MCF 10A (cell line): ENCODE data around the gene KCNE3. TPM values are rescaled to one million over a fixed set of nuclear protein-coding genes. Genes with fewer than 3 reads are reported as not detected.

ENCODE experiments used
- BruUV-seq: library from RNA; stranded (reverse); fragments of 400-500 nt; replicated peaks from 2 replicates; lab custom pipeline; 2021; lab: Mats Ljungman, UMichigan
- CTCF ChIA-PET: fragments of 300-600 bp; sonication (Branson Sonifier 250); formaldehyde crosslinking; extraction: SDS; loops from one replicate; lab custom pipeline; 2021; ENCODE audit warnings: antibody characterized with exemption, inconsistent platforms; lab: Yijun Ruan, JAX
- POLR2A ChIA-PET: fragments of 300-600, 350-650 bp; sonication (Branson Sonifier 250); formaldehyde crosslinking; extraction: SDS; loops from one replicate; lab custom pipeline; 2020; ENCODE audit warnings: antibody characterized with exemption, inconsistent platforms; lab: Yijun Ruan, JAX
- DNase-seq: peaks from one replicate; pipeline ENCODE4 v3.0.0-alpha.2; 2018; ENCODE audit not compliant: unreplicated experiment
- H3K27ac Mint-ChIP-seq: one replicate; pipeline ENCODE4 v1.8.0; 2022; ENCODE audit warnings: mild to moderate bottlenecking, low read depth, mixed read lengths; ENCODE audit not compliant: unreplicated experiment
- H3K27me3 Mint-ChIP-seq: one replicate; pipeline ENCODE4 v1.8.0; 2022; ENCODE audit warnings: mixed read lengths; ENCODE audit not compliant: insufficient read depth, unreplicated experiment
- H3K36me3 Mint-ChIP-seq: one replicate; pipeline ENCODE4 v1.8.0; 2022; ENCODE audit warnings: mild to moderate bottlenecking, moderate library complexity, mixed read lengths; ENCODE audit not compliant: insufficient read depth, unreplicated experiment
- H3K4me1 Mint-ChIP-seq: one replicate; pipeline ENCODE4 v1.8.0; 2022; ENCODE audit warnings: mixed read lengths; ENCODE audit not compliant: insufficient read depth, unreplicated experiment
- H3K4me3 Mint-ChIP-seq: one replicate; pipeline ENCODE4 v1.8.0; 2022; ENCODE audit warnings: mild to moderate bottlenecking, moderate library complexity, mixed read lengths; ENCODE audit not compliant: unreplicated experiment
- H3K9me3 Mint-ChIP-seq: one replicate; pipeline ENCODE4 v1.8.0; 2022; ENCODE audit warnings: mixed read lengths; ENCODE audit not compliant: unreplicated experiment
- intact Hi-C: fragments of 100-400 bp; cut with micrococcal nuclease; formaldehyde crosslinking; loops from 2 replicates; pipeline ENCODE4 v1.14.1; 2022
- total RNA-seq: library from RNA; stranded (reverse); gene quantifications from 2 replicates; pipeline ENCODE4 v1.2.3, GENCODE V29; 2022
- TF ChIP-seq, protein P1 (sequence below): fragments of 200-600 bp; IDR thresholded peaks from one replicate; pipeline ENCODE4 v1.8.0; 2022; ENCODE audit warnings: antibody characterized with exemption, mild to moderate bottlenecking; ENCODE audit not compliant: unreplicated experiment

Gene KCNE3
- total RNA-seq, 1 experiment from 2014 or later = not detected

DNA sequence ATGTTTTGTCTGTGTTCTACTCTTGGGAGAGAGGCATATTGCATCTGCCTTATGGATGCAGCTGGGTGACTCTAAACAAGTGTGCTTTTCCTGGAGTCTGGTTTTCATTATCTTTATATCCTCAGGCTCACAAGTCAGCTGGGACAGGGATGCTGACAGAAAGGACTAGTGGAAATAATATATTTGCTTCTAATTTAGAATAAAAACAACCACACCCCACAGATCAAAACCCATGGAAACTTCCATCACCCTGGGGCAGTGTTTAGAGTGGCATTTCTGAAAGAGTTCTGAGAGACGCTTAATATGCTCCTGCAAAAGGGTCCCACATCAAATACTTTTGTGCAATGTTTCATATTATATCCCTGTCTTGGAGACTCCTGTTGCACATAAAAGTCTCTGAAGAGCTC is 20.8 kb downstream of the KCNE3 start:
- Mint-ChIP-seq H3K4me1 (peaks cover 20% of the 10 kb centered on the region), H3K9me3 (no peaks in the 10 kb centered on the region), H3K4me3 (no peak overlapping the region), H3K27ac (no peak overlapping the region), H3K27me3 (no peaks in the 10 kb centered on the region), H3K36me3 (no peaks in the 10 kb centered on the region)
- BruUV-seq = no TSS peak
- TF ChIP-seq, protein P1, sequence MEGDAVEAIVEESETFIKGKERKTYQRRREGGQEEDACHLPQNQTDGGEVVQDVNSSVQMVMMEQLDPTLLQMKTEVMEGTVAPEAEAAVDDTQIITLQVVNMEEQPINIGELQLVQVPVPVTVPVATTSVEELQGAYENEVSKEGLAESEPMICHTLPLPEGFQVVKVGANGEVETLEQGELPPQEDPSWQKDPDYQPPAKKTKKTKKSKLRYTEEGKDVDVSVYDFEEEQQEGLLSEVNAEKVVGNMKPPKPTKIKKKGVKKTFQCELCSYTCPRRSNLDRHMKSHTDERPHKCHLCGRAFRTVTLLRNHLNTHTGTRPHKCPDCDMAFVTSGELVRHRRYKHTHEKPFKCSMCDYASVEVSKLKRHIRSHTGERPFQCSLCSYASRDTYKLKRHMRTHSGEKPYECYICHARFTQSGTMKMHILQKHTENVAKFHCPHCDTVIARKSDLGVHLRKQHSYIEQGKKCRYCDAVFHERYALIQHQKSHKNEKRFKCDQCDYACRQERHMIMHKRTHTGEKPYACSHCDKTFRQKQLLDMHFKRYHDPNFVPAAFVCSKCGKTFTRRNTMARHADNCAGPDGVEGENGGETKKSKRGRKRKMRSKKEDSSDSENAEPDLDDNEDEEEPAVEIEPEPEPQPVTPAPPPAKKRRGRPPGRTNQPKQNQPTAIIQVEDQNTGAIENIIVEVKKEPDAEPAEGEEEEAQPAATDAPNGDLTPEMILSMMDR = no peak
- POLR2A ChIA-PET = interaction anchor here (1.3 kb wide), 1 partner anchor 60 kb away, joined by 3 read pairs; no protein-coding TSS in a partner anchor
- intact Hi-C loops = no loop called here
- DNase-seq = no peak
- CTCF ChIA-PET = interaction anchor here (0.6 to 13.6 kb wide), 7 partner anchors 36 to 486 kb away, joined by 3 to 447 read pairs (median 4); no protein-coding TSS in a partner anchor

DNA sequence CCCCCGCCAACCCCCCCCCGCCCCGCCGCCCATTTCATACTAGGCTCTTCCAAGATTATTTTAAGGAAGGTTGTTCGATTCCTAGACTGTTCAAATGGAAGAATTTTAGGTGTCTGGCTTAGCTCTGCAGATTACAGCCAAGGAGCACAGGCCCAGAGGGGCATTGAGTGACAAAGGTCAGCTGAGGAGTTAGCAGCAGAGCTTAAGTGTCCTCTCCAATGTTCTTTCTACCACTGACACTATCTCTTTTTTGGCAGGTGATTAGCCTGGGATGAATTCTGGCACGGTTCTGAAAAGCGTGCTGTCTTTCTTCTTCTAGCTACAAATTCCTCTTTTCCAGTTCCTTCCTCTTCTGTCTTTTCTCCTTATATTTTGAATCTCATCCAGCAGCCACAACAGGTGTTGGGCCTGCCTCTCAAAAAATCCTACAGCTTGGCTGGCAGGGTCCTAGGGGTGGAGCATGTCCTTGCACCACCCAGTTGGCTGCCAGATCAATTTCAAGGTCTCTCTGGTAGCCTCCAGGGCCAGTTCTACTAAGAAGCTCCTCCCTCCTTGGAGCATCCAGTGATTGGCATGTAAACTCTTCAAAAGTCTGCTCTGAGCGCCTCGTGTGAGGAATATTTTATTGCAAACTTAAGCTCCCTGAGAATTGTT is 23.0 kb downstream of the KCNE3 start:
- BruUV-seq = no TSS peak
- H3K36me3 Mint-ChIP-seq = no peaks in the 10 kb centered on the region
- DNase-seq = no peak
- intact Hi-C loops = no loop called here
- H3K27ac Mint-ChIP-seq = peak overlapping the region; percentile 32
- ChIA-PET POLR2A (interaction anchor here (0.6 to 2.4 kb wide), 2 partner anchors 167 to 189 kb away, joined by 3 to 10 read pairs; no protein-coding TSS in a partner anchor), CTCF (interaction anchor here (0.6 to 13.6 kb wide), 12 partner anchors 9 to 818 kb away, joined by 3 to 447 read pairs (median 3); no protein-coding TSS in a partner anchor)
- no peak overlapping the region for H3K4me3 Mint-ChIP-seq
- no peaks in the 10 kb centered on the region for H3K27me3 Mint-ChIP-seq
- H3K4me1 Mint-ChIP-seq = peaks cover 16% of the 10 kb centered on the region
- TF ChIP-seq, protein P1 = no peak
- no peaks in the 10 kb centered on the region for H3K9me3 Mint-ChIP-seq

DNA sequence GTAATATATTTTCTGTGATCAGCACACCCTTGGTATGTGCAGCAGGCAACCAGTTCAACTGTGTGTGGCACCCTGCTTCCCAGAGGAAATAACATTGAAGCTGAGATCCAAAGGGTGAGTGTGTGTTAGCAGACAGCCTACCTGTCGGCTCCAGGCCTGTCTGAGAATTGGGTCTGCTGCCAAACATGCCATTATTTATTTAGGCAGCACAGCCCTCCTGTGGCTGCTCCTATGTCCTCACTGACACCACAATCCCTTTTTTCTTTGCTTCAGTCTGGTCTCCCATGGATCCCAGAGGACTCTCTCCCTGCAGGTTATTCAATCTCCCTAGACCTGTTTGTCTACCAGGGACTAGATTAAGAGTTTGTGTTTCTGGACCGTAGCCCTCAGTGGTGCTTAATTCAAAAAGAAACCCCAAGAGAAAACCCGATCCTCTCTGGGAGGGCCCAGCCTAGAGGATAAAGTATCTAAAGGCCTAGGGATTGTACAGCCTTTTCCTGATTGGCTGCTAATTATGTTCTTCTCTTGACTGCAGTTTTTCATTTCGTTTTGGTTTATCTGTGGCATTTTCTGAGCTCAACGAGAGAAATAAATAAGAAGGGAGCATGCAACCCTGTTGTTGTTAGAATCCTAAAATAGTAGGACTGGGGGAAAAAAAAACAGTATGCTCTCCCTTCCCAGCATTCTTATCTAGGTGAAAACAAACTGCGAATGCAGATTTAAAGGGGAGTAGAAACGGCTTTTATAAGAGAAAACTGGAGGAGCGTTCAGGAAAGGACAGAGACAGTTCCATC is 24.1 kb downstream of the KCNE3 start:
- no peaks in the 10 kb centered on the region for H3K27me3 Mint-ChIP-seq
- TF ChIP-seq, protein P1 = peak; percentile 53
- peak; percentile 71 for DNase-seq
- intact Hi-C loops = loop anchor here (1.0 kb wide), 2 partner anchors 55 to 188 kb away; no protein-coding TSS in a partner anchor
- H3K4me1 Mint-ChIP-seq = peaks cover 11% of the 10 kb centered on the region
- ChIA-PET CTCF (interaction anchor here (0.6 to 13.6 kb wide), 16 partner anchors 10 to 1282 kb away, joined by 3 to 447 read pairs (median 3); no protein-coding TSS in a partner anchor), POLR2A (interaction anchor here (0.5 to 2.4 kb wide), 3 partner anchors 12 to 294 kb away, joined by 3 to 10 read pairs (median 3); no protein-coding TSS in a partner anchor)
- no peaks in the 10 kb centered on the region for H3K9me3 Mint-ChIP-seq
- H3K4me3 Mint-ChIP-seq = no peak overlapping the region
- H3K36me3 Mint-ChIP-seq = no peaks in the 10 kb centered on the region
- peak overlapping the region; percentile 47 for H3K27ac Mint-ChIP-seq
- no TSS peak for BruUV-seq
